Activated naive CD4-positive, alpha-beta T cell treated with anti-CD3 and anti-CD28 coated beads for 36 hours (primary cell): ENCODE data around the gene ABTB1. TPM values are rescaled to one million over a fixed set of nuclear protein-coding genes. Genes with fewer than 3 reads are reported as not detected.

Experiments used
- CTCF ChIA-PET: fragments of 350-600 bp; sonication (Branson Sonifier 250); formaldehyde crosslinking; loops from one replicate; lab custom pipeline; 2021; ENCODE audit warnings: antibody characterized with exemption; lab: Charles Lee
- DNase-seq: peaks from one replicate; pipeline ENCODE4 v3.0.0-alpha.2; 2020
- H3K27ac Mint-ChIP-seq: one replicate; pipeline ENCODE4 v1.8.0; 2021; ENCODE audit warnings: mild to moderate bottlenecking, mixed read lengths
- H3K27me3 Mint-ChIP-seq: one replicate; pipeline ENCODE4 v1.8.0; 2021; ENCODE audit warnings: low read depth, mixed read lengths
- H3K36me3 Mint-ChIP-seq: one replicate; pipeline ENCODE4 v1.8.0; 2021; ENCODE audit warnings: low read depth, mixed read lengths
- H3K4me1 Mint-ChIP-seq: one replicate; pipeline ENCODE4 v1.8.0; 2021; ENCODE audit warnings: low read depth, mixed read lengths
- H3K4me3 Mint-ChIP-seq: one replicate; pipeline ENCODE4 v1.8.0; 2021; ENCODE audit warnings: mild to moderate bottlenecking, moderate library complexity, mixed read lengths
- H3K9me3 Mint-ChIP-seq: one replicate; pipeline ENCODE4 v1.8.0; 2021; ENCODE audit warnings: mixed read lengths
- intact Hi-C: fragments of 100-400 bp; cut with micrococcal nuclease; formaldehyde crosslinking; loops from one replicate; pipeline ENCODE4 v1.15.1; 2023
- total RNA-seq, 2 experiments: library from RNA; stranded (reverse); gene quantifications; one replicate each; pipeline ENCODE4 v1.2.3, GENCODE V29; 2021

ABTB1 gene
- total RNA-seq, 2 experiments from 2014 or later: 10.6 to 13.5 TPM

- intact Hi-C loops: no loop called here
- Mint-ChIP-seq H3K4me1 (peaks cover 11% of the 10 kb centered on the region), H3K4me3 (no peak overlapping the region), H3K36me3 (no peaks in the 10 kb centered on the region), H3K27ac (no peak overlapping the region), H3K27me3 (no peaks in the 10 kb centered on the region), H3K9me3 (no peaks in the 10 kb centered on the region)
- no peak for DNase-seq
- CTCF ChIA-PET: interaction anchor here (0.9 kb wide), 1 partner anchor 11 kb away, joined by 3 read pairs; no protein-coding TSS in a partner anchor
These were observed 12.3 kb downstream of the ABTB1 start for GRCh38 chr3:127684871-127685707.

- DNase-seq: no peak
- CTCF ChIA-PET: no interaction called here
- Mint-ChIP-seq H3K27ac (no peak overlapping the region), H3K9me3 (no peaks in the 10 kb centered on the region), H3K36me3 (no peaks in the 10 kb centered on the region), H3K27me3 (no peaks in the 10 kb centered on the region), H3K4me3 (no peak overlapping the region), H3K4me1 (peaks cover 11% of the 10 kb centered on the region)
- intact Hi-C loops: loop anchor here (1.0 kb wide), 1 partner anchor 27 kb away; no protein-coding TSS in a partner anchor
These were observed 13.2 kb downstream of the ABTB1 start for GRCh38 chr3:127685708-127686511.

- Mint-ChIP-seq H3K9me3 (no peaks in the 10 kb centered on the region), H3K4me1 (peaks cover 11% of the 10 kb centered on the region), H3K27ac (no peak overlapping the region), H3K4me3 (no peak overlapping the region), H3K27me3 (no peaks in the 10 kb centered on the region), H3K36me3 (no peaks in the 10 kb centered on the region)
- CTCF ChIA-PET: no interaction called here
- intact Hi-C loops: loop anchor here (1.0 kb wide), 1 partner anchor 27 kb away; no protein-coding TSS in a partner anchor
- DNase-seq: no peak
These were observed 13.8 kb downstream of the ABTB1 start for GRCh38 chr3:127686512-127686894.

GRCh38 chr3:127687228-127687737 is 14.5 kb downstream of the ABTB1 start:
- peaks cover 11% of the 10 kb centered on the region for H3K4me1 Mint-ChIP-seq
- CTCF ChIA-PET: no interaction called here
- H3K27ac Mint-ChIP-seq: no peak overlapping the region
- H3K36me3 Mint-ChIP-seq: no peaks in the 10 kb centered on the region
- H3K4me3 Mint-ChIP-seq: no peak overlapping the region
- intact Hi-C loops: no loop called here
- no peak for DNase-seq
- H3K27me3 Mint-ChIP-seq: no peaks in the 10 kb centered on the region
- H3K9me3 Mint-ChIP-seq: no peaks in the 10 kb centered on the region

GRCh38 chr3:127688022-127688415 is 15.3 kb downstream of the ABTB1 start:
- no peak overlapping the region for H3K27ac Mint-ChIP-seq
- CTCF ChIA-PET: no interaction called here
- peaks cover 11% of the 10 kb centered on the region for H3K4me1 Mint-ChIP-seq
- no peak overlapping the region for H3K4me3 Mint-ChIP-seq
- H3K27me3 Mint-ChIP-seq: no peaks in the 10 kb centered on the region
- no peaks in the 10 kb centered on the region for H3K36me3 Mint-ChIP-seq
- H3K9me3 Mint-ChIP-seq: no peaks in the 10 kb centered on the region
- intact Hi-C loops: no loop called here
- no peak for DNase-seq

GRCh38 chr3:127688416-127689265 is 15.9 kb downstream of the ABTB1 start:
- intact Hi-C loops: no loop called here
- peaks cover 7% of the 10 kb centered on the region for H3K4me1 Mint-ChIP-seq
- no peak overlapping the region for H3K27ac Mint-ChIP-seq
- H3K4me3 Mint-ChIP-seq: no peak overlapping the region
- H3K27me3 Mint-ChIP-seq: no peaks in the 10 kb centered on the region
- H3K36me3 Mint-ChIP-seq: no peaks in the 10 kb centered on the region
- no peak for DNase-seq
- CTCF ChIA-PET: interaction anchor here (0.7 kb wide), 1 partner anchor 13 kb away, joined by 3 read pairs; no protein-coding TSS in a partner anchor
- no peaks in the 10 kb centered on the region for H3K9me3 Mint-ChIP-seq

- Mint-ChIP-seq H3K27ac (no peak overlapping the region), H3K36me3 (no peaks in the 10 kb centered on the region), H3K9me3 (no peaks in the 10 kb centered on the region), H3K4me3 (no peak overlapping the region), H3K27me3 (no peaks in the 10 kb centered on the region), H3K4me1 (no peaks in the 10 kb centered on the region)
- CTCF ChIA-PET: interaction anchor here (0.7 kb wide), 1 partner anchor 14 kb away, joined by 3 read pairs; no protein-coding TSS in a partner anchor
- intact Hi-C loops: no loop called here
- no peak for DNase-seq
These were observed 16.6 kb downstream of the ABTB1 start for GRCh38 chr3:127689266-127689860.

- no peaks in the 10 kb centered on the region for H3K27me3 Mint-ChIP-seq
- H3K36me3 Mint-ChIP-seq: no peaks in the 10 kb centered on the region
- H3K4me3 Mint-ChIP-seq: no peak overlapping the region
- H3K27ac Mint-ChIP-seq: no peak overlapping the region
- intact Hi-C loops: no loop called here
- H3K4me1 Mint-ChIP-seq: no peaks in the 10 kb centered on the region
- DNase-seq: no peak
- H3K9me3 Mint-ChIP-seq: no peaks in the 10 kb centered on the region
- CTCF ChIA-PET: no interaction called here
These were observed 17.4 kb downstream of the ABTB1 start for GRCh38 chr3:127690106-127690505.

- intact Hi-C loops: no loop called here
- no peaks in the 10 kb centered on the region for H3K36me3 Mint-ChIP-seq
- no peaks in the 10 kb centered on the region for H3K27me3 Mint-ChIP-seq
- H3K27ac Mint-ChIP-seq: no peak overlapping the region
- no peaks in the 10 kb centered on the region for H3K9me3 Mint-ChIP-seq
- H3K4me3 Mint-ChIP-seq: no peak overlapping the region
- DNase-seq: no peak
- CTCF ChIA-PET: no interaction called here
- no peaks in the 10 kb centered on the region for H3K4me1 Mint-ChIP-seq
These were observed 18.2 kb downstream of the ABTB1 start for GRCh38 chr3:127690823-127691452.

GRCh38 chr3:127691489-127691888 is 18.7 kb downstream of the ABTB1 start:
- no peaks in the 10 kb centered on the region for H3K27me3 Mint-ChIP-seq
- intact Hi-C loops: no loop called here

GRCh38 chr3:127691974-127692373 is 19.2 kb downstream of the ABTB1 start:
- no peak for DNase-seq
- Mint-ChIP-seq H3K27me3 (no peaks in the 10 kb centered on the region), H3K9me3 (no peaks in the 10 kb centered on the region), H3K27ac (no peak overlapping the region), H3K4me1 (no peaks in the 10 kb centered on the region), H3K36me3 (no peaks in the 10 kb centered on the region), H3K4me3 (no peak overlapping the region)
- CTCF ChIA-PET: interaction anchor here (0.6 kb wide), 1 partner anchor 117 kb away, joined by 3 read pairs; no protein-coding TSS in a partner anchor
- intact Hi-C loops: no loop called here

More at GRCh38 chr3:127691489-127691888, 18.7 kb downstream of the ABTB1 start:
- H3K27ac Mint-ChIP-seq: no peak overlapping the region
- H3K9me3 Mint-ChIP-seq: no peaks in the 10 kb centered on the region
- CTCF ChIA-PET: no interaction called here
- H3K4me3 Mint-ChIP-seq: no peak overlapping the region
- H3K36me3 Mint-ChIP-seq: no peaks in the 10 kb centered on the region
- DNase-seq: no peak
- H3K4me1 Mint-ChIP-seq: no peaks in the 10 kb centered on the region
